ENCODE results near the gene MRPL28.
"Not testable (repeated sequence)": the region's sequence is repeated elsewhere in the genome, so short reads cannot be mapped to it uniquely, and the experiment has no call there.

MRPL28 gene

GRCh38 chr16:370443-370842 lies at the start of gene MRPL28:
Gene MRPL28, minus strand, starts transcription at chr16:370538. Its CDS starts 320 bp downstream, at chr16:370218.
- peak; percentile 94 for DNase-seq

GRCh38 chr16:415170-415498 lies 44.8 kb upstream of the MRPL28 start:
- not testable (repeated sequence) for DNase-seq

- DNase-seq: no peak
These were observed 44.2 kb upstream of the MRPL28 start for GRCh38 chr16:414395-415169.

DNA sequence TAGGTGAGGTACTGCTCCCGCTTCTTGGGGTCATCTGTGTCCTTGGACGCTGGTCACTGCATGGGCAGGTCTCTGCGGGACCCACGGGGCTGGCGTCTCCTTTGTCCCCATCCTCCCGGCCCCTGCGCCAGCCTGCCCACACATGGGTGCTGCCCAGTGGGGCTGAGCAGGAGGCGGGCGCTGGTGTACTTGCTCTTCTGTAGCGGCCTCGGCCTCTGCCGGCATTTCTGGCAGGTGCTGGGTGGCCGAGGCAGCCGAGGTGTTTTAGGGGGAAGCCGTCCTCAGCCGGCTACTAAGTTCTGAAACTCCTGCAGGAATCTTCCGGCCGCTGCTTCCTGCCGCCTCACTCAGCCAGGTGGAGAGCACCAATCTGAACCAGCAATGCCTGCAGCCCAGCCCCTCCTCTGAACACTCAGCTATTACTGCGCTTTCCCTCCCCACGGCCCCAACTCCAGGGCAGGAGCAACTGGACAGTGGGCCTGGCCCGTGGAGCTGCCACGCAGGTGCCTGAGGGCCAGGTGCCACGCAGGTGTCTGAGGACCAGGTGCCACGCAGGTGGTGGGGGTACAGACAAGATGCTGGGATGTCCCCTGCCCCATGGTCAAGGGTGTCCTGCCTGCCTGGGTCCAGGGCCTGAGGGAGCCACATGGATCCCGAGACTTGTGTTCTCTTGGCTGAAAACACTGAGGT lies 41.4 kb upstream of the MRPL28 start:
- no peak for DNase-seq

DNA sequence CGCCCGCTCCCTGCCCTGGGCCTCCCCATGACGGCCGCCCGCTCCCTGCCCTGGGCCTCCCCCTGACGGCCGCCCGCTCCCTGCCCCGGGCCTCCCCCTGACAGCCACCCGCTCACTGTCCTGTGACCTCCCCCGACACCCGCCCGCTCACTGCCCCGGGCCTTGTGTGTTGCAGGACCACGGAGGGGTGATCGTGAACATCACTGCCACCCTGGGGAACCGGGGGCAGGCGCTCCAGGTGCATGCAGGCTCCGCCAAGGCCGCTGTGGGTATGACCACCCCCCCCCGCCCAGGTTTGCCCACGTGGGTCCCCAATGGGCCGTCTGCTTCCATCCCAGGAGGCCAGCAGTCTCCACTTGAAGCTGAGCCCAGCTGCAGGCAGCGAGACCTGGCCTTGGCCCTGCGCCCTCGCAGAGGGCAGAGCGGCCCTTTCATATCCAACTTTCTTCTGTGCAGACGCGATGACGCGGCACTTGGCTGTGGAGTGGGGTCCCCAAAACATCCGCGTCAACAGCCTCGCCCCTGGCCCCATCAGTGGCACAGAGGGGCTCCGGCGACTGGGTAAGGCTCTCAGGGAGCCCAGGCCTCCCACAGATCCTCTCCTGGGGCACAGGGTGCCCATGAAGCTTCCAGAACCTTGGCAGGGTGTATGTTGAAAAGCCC lies 40.3 kb upstream of the MRPL28 start:
- DNase-seq: no peak

- DNase-seq: no peak
These were observed 36.9 kb upstream of the MRPL28 start for GRCh38 chr16:407253-407652.

- DNase-seq: no peak
These were observed 35.5 kb upstream of the MRPL28 start for GRCh38 chr16:405548-406506.

- no peak for DNase-seq
These were observed 34.7 kb upstream of the MRPL28 start for GRCh38 chr16:404971-405486.

GRCh38 chr16:401468-402348 lies 31.4 kb upstream of the MRPL28 start, which contains the start of gene DECR2:
Gene DECR2, plus strand, starts transcription at chr16:401885. Its CDS starts 79 bp downstream, at chr16:401964.
- DNase-seq: peak; percentile 96

DNA sequence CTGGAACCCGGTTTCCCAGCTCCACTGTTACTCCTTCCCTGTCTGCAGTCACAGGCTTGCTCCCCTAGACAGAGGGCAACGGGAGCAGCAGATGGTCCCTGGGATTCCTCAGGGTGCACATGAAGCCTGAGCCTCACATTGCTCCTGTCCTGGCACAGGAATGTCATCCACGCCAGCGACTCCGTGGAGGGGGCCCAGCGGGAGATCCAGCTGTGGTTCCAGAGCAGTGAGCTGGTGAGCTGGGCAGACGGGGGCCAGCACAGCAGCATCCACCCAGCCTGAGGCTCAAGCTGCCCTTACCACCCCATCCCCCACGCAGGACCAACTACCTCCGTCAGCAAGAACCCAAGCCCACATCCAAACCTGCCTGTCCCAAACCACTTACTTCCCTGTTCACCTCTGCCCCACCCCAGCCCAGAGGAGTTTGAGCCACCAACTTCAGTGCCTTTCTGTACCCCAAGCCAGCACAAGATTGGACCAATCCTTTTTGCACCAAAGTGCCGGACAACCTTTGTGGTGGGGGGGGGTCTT lies 29.8 kb upstream of the MRPL28 start:
- DNase-seq: no peak

DNA sequence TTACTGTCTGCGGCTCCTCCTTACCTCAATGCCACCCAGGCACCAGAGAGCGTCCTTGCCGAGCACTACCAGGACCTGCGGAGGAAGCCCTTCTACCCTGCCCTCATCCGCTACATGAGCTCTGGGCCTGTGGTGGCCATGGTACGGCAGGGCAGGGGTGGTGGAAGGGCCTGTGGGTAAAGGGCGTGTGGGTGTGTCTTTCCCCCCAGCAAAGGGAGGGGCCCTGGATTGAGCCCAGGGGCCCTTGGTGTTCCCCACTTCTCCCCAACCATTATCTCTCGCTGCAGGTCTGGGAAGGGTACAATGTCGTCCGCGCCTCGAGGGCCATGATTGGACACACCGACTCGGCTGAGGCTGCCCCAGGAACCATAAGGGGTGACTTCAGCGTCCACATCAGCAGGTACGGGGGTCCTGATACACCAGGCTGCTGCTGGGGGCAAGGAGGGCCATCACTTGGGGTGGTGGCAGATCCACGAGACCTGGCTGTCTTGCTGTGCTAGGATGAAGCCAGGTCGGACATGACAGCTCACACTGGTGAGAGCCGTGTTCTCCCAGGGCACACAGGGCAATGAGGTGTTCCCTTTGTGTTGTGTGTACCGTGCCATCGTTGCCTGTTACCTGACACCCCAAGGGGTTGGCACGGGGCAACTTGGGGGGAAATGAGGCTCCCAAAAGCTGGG lies 29.1 kb upstream of the MRPL28 start:
- no peak for DNase-seq

GRCh38 chr16:398561-399339 lies 28.4 kb upstream of the MRPL28 start:
- DNase-seq: no peak

GRCh38 chr16:397736-398332 lies 27.5 kb upstream of the MRPL28 start:
- peak; percentile 21 for DNase-seq

- DNase-seq: peak; percentile 34
These were observed 26.9 kb upstream of the MRPL28 start, which contains the start of gene NME4 for GRCh38 chr16:397135-397661. Gene NME4, plus strand, starts transcription at chr16:397199. Its CDS starts 24 bp downstream, at chr16:397223.

DNA sequence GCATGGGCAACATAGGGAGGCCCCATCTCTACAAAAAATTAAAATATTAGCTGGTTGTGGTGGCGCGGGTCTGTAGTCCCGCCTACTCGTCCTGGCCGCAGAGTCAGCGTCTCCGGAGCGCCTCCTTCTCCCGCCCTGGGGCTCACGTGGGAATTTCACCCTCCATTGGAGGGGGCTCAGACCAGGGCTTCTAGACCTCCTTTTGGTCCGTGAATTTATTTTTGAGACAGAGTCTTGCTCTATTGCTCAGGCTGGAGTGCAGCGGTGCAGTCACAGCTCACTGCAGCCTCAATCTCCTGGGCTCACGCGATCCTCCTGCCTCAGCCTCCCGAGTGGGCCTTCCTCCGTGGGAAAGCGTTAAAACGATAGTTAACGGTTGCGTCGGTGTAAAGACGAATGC lies 26.3 kb upstream of the MRPL28 start:
- no peak for DNase-seq

- no peak for DNase-seq
These were observed 25.9 kb upstream of the MRPL28 start for GRCh38 chr16:396199-396598.

GRCh38 chr16:392450-393030 lies 22.2 kb upstream of the MRPL28 start:
- no peak for DNase-seq

- peak; percentile 78 for DNase-seq
These were observed 21.6 kb upstream of the MRPL28 start for GRCh38 chr16:391885-392335.
